HEK293T (cell line): Measurements from ENCODE around the gene CA5A.

Experiments
- ARNT ChIP-seq: fragments of 450-650 bp; IDR thresholded peaks from 2 replicates; pipeline ENCODE4 v1.6.1; 2017; ENCODE audit warnings: mild to moderate bottlenecking
- BHLHE40 ChIP-seq: fragments of 450-650 bp; IDR thresholded peaks from 2 replicates; pipeline ENCODE4 v1.6.1; 2016; ENCODE audit warnings: mild to moderate bottlenecking, moderate library complexity, borderline replicate concordance
- ELF4 ChIP-seq: fragments of 450-650 bp; IDR thresholded peaks from 2 replicates; pipeline ENCODE4 v1.6.1; 2017; ENCODE audit warnings: antibody characterized with exemption
- FOXA1 ChIP-seq: fragments of 450-650 bp; IDR thresholded peaks from 2 replicates; pipeline ENCODE4 v1.6.1; 2016; ENCODE audit warnings: mild to moderate bottlenecking
- FOXK2 ChIP-seq: fragments of 450-650 bp; IDR thresholded peaks from 2 replicates; pipeline ENCODE4 v1.6.1; 2016; ENCODE audit warnings: mild to moderate bottlenecking
- FOXM1 ChIP-seq: fragments of 450-650 bp; IDR thresholded peaks from 2 replicates; pipeline ENCODE4 v1.6.1; 2017; ENCODE audit warnings: mild to moderate bottlenecking, borderline replicate concordance
- HDGF ChIP-seq: fragments of 450-650 bp; IDR thresholded peaks from 2 replicates; pipeline ENCODE4 v1.6.1; 2017; ENCODE audit warnings: antibody characterized with exemption, borderline replicate concordance
- L3MBTL2 ChIP-seq: fragments of 450-650 bp; conservative IDR thresholded peaks from 2 replicates; pipeline ENCODE4 v1.6.1; 2016; ENCODE audit warnings: mild to moderate bottlenecking
- LEF1 ChIP-seq: fragments of 450-650 bp; IDR thresholded peaks from 2 replicates; pipeline ENCODE4 v1.6.1; 2017; ENCODE audit warnings: mild to moderate bottlenecking, borderline replicate concordance
- NFRKB ChIP-seq: fragments of 450-650 bp; IDR thresholded peaks from 2 replicates; pipeline ENCODE4 v1.6.1; 2016; ENCODE audit warnings: mild to moderate bottlenecking, moderate library complexity
- SP1 ChIP-seq: fragments of 450-650 bp; IDR thresholded peaks from 2 replicates; pipeline ENCODE4 v1.6.1; 2017
- SUZ12 ChIP-seq: fragments of 450-650 bp; IDR thresholded peaks from 2 replicates; pipeline ENCODE4 v1.6.1; 2016; ENCODE audit warnings: mild to moderate bottlenecking
- TARDBP ChIP-seq: fragments of 450-650 bp; IDR thresholded peaks from 2 replicates; pipeline ENCODE4 v1.6.1; 2016
- ZNF384 ChIP-seq: fragments of 450-650 bp; IDR thresholded peaks from 2 replicates; pipeline ENCODE4 v1.6.1; 2016

- no peak for TF ChIP-seq FOXM1
- TF ChIP-seq SP1, result no peak
- TF ChIP-seq LEF1, result no peak
- TF ChIP-seq FOXK2, result no peak
- TF ChIP-seq ARNT, result no peak
- TF ChIP-seq TARDBP, result no peak
- no peak for TF ChIP-seq SUZ12
- TF ChIP-seq FOXA1, result no peak
- no peak for TF ChIP-seq BHLHE40
- TF ChIP-seq HDGF, result no peak
- TF ChIP-seq ELF4, result no peak
- no peak for TF ChIP-seq NFRKB
- TF ChIP-seq ZNF384, result no peak
- no peak for TF ChIP-seq L3MBTL2
Measured at GRCh38 chr16:87954826-87955225, 18.5 kb upstream of the CA5A start.
